ENCODE results near the gene RARS2.
"Not testable (repeated sequence)": the region's sequence is repeated elsewhere in the genome, so short reads cannot be mapped to it uniquely, and the experiment has no call there.

Gene RARS2

DNA sequence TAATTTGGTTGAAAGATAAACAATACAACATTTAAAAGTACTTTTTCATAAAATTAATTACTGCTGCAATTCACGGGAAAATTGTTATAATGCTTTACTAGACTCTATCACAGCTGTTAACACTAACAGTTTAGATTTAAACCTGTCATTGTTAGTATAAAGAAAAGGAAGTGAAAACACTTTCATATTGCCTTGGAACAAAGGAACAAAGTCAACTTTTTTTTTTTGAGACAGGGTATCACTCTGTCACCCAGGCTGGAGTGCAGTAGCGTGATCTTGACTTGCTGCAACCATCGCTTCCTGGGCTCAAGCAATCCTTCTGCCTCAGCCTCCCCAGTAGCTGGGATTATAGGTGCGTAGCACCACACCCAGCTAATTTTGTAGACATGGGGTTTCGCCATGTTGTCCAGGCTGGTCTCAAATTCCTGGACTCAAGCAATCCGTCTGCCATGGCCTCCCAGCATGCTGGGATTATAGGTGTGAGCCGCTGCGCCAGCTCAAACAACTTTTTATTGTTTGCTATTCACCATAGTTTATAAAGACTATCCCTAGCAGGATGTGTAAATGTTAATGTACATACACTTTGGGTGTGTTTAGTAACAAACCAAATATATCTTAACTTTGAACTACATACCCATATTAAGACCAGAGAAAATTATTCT is 94.9 kb downstream of the RARS2 start:
- DNase-seq: no peak

- not testable (repeated sequence) for DNase-seq
These were observed 100.5 kb downstream of the RARS2 start for GRCh38 chr6:87489326-87489725.

DNA sequence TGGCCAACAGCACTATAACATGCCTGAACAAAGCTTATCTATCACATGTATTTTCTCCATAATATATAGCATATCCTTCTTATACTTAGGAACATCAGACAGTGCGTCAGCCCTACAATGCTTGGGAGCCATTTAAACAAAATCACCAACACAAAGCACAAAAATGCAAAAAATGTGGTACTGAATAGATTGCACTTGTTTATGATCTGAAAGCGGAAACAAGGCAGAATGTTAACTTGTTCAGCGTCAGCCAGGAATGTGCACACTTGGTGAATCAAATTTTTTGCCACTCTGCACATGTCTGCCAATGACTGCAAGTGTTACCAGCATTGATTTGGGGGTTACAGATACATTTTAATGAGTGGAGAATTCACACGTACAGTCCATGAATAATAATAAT is 102.2 kb downstream of the RARS2 start:
- DNase-seq: no peak

DNA sequence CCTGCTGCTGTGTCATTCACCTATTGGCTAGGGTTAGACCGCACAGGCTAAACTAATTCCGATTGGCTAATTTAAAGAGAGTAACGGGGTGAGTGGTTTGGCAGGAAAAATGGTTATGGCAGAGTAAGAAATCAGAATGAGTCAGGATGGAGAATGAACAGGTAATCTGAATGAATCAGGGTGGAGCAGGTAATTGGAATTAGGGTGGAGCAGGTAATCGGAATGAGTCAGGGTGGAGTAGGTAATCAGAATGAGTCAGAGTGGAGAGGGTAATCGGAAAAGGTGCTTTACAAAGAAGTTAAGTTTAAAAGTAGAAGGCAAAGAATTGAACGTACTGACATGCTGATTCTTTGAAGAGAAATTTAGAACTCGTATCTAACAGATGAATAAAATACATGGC is 105.3 kb downstream of the RARS2 start:
- DNase-seq: no peak

DNA sequence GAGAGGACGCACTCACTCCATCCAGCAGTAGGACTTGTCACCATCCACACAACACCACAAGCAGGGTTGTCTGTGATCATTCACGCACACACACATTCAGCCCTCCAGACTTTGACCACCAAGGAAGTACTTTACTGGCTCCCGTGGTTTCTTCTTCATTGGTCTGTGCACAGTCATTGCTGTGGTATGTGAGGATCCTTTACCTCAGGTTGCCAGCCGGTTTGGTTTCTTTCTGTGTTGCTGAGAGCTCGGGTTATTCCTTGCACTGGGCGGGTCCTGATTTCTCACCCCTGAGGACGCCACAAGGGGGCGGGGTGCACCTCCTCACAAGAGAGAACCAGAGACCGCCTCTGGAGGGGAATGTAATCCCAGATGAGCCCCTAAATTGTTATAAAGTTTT is 105.9 kb downstream of the RARS2 start:
- no peak for DNase-seq

DNA sequence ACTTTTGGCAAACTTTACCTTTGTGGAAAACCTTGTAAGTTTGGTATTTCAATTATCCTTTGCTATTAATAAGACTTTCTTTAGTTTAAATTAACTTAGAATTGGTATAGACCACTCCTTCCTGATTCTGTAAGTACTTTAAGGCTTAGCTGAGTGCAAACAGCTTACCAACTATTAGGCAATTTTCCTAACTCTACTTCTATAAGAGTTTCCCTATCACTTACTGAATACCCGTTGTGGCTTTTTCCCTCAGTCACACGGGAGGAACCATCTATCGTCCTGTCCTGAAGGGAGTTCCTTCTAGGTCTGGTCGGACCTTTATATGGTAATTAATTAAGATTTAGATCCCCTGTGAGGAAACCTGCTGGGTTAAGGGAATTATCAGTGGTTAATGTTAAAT is 107.4 kb downstream of the RARS2 start:
- DNase-seq: no peak

DNA sequence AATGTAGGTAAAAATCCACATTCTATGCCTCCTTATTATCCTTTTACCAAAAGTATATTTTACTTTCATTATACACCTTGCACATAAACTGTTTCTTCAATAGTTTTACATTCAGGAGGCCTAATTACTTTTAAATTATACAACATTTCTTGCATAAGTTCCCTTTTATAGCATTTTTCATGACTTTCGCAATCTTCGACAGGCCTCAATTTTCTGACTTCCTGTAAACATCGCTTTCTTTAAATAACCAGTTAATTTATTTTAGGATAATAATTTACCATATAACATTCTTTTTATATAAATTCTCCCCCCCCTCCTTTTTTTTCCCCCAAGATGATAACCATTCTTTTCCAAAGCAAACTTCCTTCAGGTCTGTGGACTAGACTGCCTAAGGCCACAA is 107.9 kb downstream of the RARS2 start:
- no peak for DNase-seq

DNA sequence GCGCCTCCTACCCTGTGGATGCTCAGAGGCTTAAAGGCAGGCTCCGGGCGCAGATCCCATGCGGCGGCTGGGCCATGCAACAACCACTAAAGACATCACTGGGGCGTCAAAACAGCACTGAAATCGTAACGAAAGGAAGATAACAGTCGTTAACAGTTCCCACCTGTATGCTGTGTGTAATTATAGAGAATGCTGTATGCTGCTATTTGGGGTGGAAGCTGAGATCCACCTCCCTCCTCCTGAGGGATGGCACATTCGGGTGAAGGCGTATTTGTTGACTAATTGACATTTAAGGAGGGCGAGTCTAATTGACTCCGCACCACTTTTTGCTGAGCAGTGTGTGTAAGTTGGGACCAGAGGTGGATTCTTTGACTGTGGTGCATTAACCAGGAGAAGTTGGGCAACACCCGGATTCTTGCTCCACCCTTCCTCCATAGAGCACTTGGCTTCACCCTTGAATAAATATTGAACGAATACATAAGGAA is 116.3 kb downstream of the RARS2 start:
- DNase-seq: no peak

GRCh38 chr6:87472525-87473418 is 117.0 kb downstream of the RARS2 start, which contains the start of gene SLC35A1:
SLC35A1 (plus strand) TSS chr6:87472974; CDS start chr6:87473004, 30 bp downstream.
- peak; percentile 68 for DNase-seq

- no peak for DNase-seq
These were observed 124.7 kb downstream of the RARS2 start for GRCh38 chr6:87465051-87465450.

Measured in NCI-H1694 treated with DMSO at 0.1 percent for 48 hours (cell line).